Measurements from ENCODE around the gene LCN1. TPM values are rescaled to one million over a fixed set of nuclear protein-coding genes. Genes with fewer than 3 reads are reported as not detected.
A peak's percentile ranks its signal among the peaks of the same experiment; 100 is the strongest.
"Not testable (repeated sequence)": the region's sequence is repeated elsewhere in the genome, so short reads cannot be mapped to it uniquely, and the experiment has no call there.

Gene LCN1
- total RNA-seq, 1 experiment from 2014 or later = not detected

GRCh38 chr9:135544981-135545635, 23.9 kb downstream of the LCN1 start:
- no peak overlapping the region for H3K18ac ChIP-seq (ENCODE audit: insufficient read length, low read depth, low read length)
- no peak overlapping the region for H3K4me2 ChIP-seq (ENCODE audit: insufficient read depth, insufficient read length, low read length)
- no peaks in the 10 kb centered on the region for H3K23me2 ChIP-seq (ENCODE audit: insufficient read length, low read depth, low read length, poor library complexity, severe bottlenecking)
- no peak overlapping the region for H4K8ac ChIP-seq (replicated peaks; ENCODE audit: insufficient read length, low read depth, low read length)
- TF ChIP-seq, protein P1, sequence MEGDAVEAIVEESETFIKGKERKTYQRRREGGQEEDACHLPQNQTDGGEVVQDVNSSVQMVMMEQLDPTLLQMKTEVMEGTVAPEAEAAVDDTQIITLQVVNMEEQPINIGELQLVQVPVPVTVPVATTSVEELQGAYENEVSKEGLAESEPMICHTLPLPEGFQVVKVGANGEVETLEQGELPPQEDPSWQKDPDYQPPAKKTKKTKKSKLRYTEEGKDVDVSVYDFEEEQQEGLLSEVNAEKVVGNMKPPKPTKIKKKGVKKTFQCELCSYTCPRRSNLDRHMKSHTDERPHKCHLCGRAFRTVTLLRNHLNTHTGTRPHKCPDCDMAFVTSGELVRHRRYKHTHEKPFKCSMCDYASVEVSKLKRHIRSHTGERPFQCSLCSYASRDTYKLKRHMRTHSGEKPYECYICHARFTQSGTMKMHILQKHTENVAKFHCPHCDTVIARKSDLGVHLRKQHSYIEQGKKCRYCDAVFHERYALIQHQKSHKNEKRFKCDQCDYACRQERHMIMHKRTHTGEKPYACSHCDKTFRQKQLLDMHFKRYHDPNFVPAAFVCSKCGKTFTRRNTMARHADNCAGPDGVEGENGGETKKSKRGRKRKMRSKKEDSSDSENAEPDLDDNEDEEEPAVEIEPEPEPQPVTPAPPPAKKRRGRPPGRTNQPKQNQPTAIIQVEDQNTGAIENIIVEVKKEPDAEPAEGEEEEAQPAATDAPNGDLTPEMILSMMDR (conservative IDR thresholded peaks at IDR 0.05) = no peak
- peak overlapping the region in 1 of 3 experiments; percentile 33; a peak in 1 of 7 replicates for H3K27ac Mint-ChIP-seq
- H3K27me3 ChIP-seq (ENCODE audit: insufficient read depth, low read length) = no peaks in the 10 kb centered on the region
- no peaks in the 10 kb centered on the region for H3K79me1 ChIP-seq (ENCODE audit: insufficient read depth, low read depth, low read length, poor library complexity, severe bottlenecking)
- no peaks in the 10 kb centered on the region; a peak in 1 of 7 replicates for H3K36me3 Mint-ChIP-seq (ENCODE audit: insufficient read depth in 1 of 3, low read depth in 3 of 3)
- no peaks in the 10 kb centered on the region for H3K4me1 Mint-ChIP-seq
- H3K4ac ChIP-seq (ENCODE audit: low read depth, low read length) = no peak overlapping the region
- no peak overlapping the region for H2BK5ac ChIP-seq (ENCODE audit: insufficient read length, low read length)
- no peak overlapping the region for H3K56ac ChIP-seq (ENCODE audit: insufficient read length, low read depth, low read length)
- no CpG with 5 or more reads among the region's 18 CpGs for WGBS (ENCODE audit: extremely low coverage, insufficient read length, low lambda C conversion rate)
- H3K27me3 Mint-ChIP-seq (ENCODE audit: low read depth) = peaks cover 12% of the 10 kb centered on the region
- no peak overlapping the region for H3K9ac ChIP-seq (ENCODE audit: extremely low read depth, insufficient read length, low read length)
- H3K4me3 Mint-ChIP-seq = no peak overlapping the region
- H2BK15ac ChIP-seq (ENCODE audit: low read depth, low read length) = no peak overlapping the region
- H3K79me2 ChIP-seq (ENCODE audit: insufficient read depth, low read length) = no peaks in the 10 kb centered on the region
- no peak overlapping the region for H2AK5ac ChIP-seq (ENCODE audit: insufficient read length, low read length)
- no peak overlapping the region for H3T11ph ChIP-seq (ENCODE audit: low read length)
- H2AFZ ChIP-seq (ENCODE audit: low read length) = no peak overlapping the region
- no peak overlapping the region for H2BK120ac ChIP-seq (ENCODE audit: low read depth, low read length, poor library complexity, severe bottlenecking)
- no peak overlapping the region for H3K14ac ChIP-seq (ENCODE audit: insufficient read depth, low read length)
- H4K91ac ChIP-seq (ENCODE audit: insufficient read length, low read depth, low read length) = no peak overlapping the region
- no peak overlapping the region for H3K23ac ChIP-seq (ENCODE audit: insufficient read length, low read depth, low read length)
- H2BK20ac ChIP-seq (ENCODE audit: low read depth, low read length, poor library complexity, severe bottlenecking) = no peak overlapping the region
- H3K9me3 ChIP-seq (ENCODE audit: control insufficient read depth, low read depth, low read length) = no peaks in the 10 kb centered on the region
- no peaks in the 10 kb centered on the region for H4K20me1 ChIP-seq (ENCODE audit: control insufficient read depth, insufficient read depth, insufficient read length)
- no peak overlapping the region for H4K5ac ChIP-seq (ENCODE audit: insufficient read length, low read depth, low read length)
- DNase-seq = no peak
- H3K4me1 ChIP-seq (ENCODE audit: insufficient read depth, low read length) = no peaks in the 10 kb centered on the region
- no peak overlapping the region for H3K27ac ChIP-seq (ENCODE audit: insufficient read length, low read depth, low read length)
- no peak overlapping the region for H2BK12ac ChIP-seq (ENCODE audit: insufficient read length, low read depth, low read length)
- no peaks in the 10 kb centered on the region; a peak in 1 of 5 replicates for H3K9me3 Mint-ChIP-seq

- H3K14ac ChIP-seq (ENCODE audit: insufficient read depth, low read length); H3K36me3 Mint-ChIP-seq (ENCODE audit: insufficient read depth in 1 of 3, low read depth in 3 of 3); H3K23ac ChIP-seq (ENCODE audit: insufficient read length, low read depth, low read length); H3K9me3 Mint-ChIP-seq; H2BK20ac ChIP-seq (ENCODE audit: low read depth, low read length, poor library complexity, severe bottlenecking); H3K4me3 Mint-ChIP-seq; H4K20me1 ChIP-seq (ENCODE audit: control insufficient read depth, insufficient read depth, insufficient read length); H3K4me2 ChIP-seq (ENCODE audit: insufficient read depth, insufficient read length, low read length); H2BK120ac ChIP-seq (ENCODE audit: low read depth, low read length, poor library complexity, severe bottlenecking); H3K4ac ChIP-seq (ENCODE audit: low read depth, low read length); H3K79me1 ChIP-seq (ENCODE audit: insufficient read depth, low read depth, low read length, poor library complexity, severe bottlenecking); H3K4me1 ChIP-seq (ENCODE audit: insufficient read depth, low read length); H3K9ac ChIP-seq (ENCODE audit: extremely low read depth, insufficient read length, low read length); H4K8ac ChIP-seq (replicated peaks; ENCODE audit: insufficient read length, low read depth, low read length); H3K27ac ChIP-seq (ENCODE audit: insufficient read length, low read depth, low read length); H3T11ph ChIP-seq (ENCODE audit: low read length); H2BK15ac ChIP-seq (ENCODE audit: low read depth, low read length); H3K23me2 ChIP-seq (ENCODE audit: insufficient read length, low read depth, low read length, poor library complexity, severe bottlenecking); H2BK5ac ChIP-seq (ENCODE audit: insufficient read length, low read length); DNase-seq; H3K27me3 ChIP-seq (ENCODE audit: insufficient read depth, low read length); H3K9me3 ChIP-seq (ENCODE audit: control insufficient read depth, low read depth, low read length); H4K5ac ChIP-seq (ENCODE audit: insufficient read length, low read depth, low read length); H2BK12ac ChIP-seq (ENCODE audit: insufficient read length, low read depth, low read length); H3K79me2 ChIP-seq (ENCODE audit: insufficient read depth, low read length); H3K4me1 Mint-ChIP-seq; H4K91ac ChIP-seq (ENCODE audit: insufficient read length, low read depth, low read length); H2AFZ ChIP-seq (ENCODE audit: low read length); H3K18ac ChIP-seq (ENCODE audit: insufficient read length, low read depth, low read length); H3K56ac ChIP-seq (ENCODE audit: insufficient read length, low read depth, low read length); H2AK5ac ChIP-seq (ENCODE audit: insufficient read length, low read length): not testable (repeated sequence)
- WGBS (ENCODE audit: extremely low coverage, insufficient read length, low lambda C conversion rate) = no CpG with 5 or more reads among the region's 19 CpGs
- H3K27me3 Mint-ChIP-seq (ENCODE audit: low read depth) = peaks cover 11% of the 10 kb centered on the region
- peak within 1 kb of the TSS in 1 of 3 experiments; percentile 33; a peak in 1 of 7 replicates for H3K27ac Mint-ChIP-seq
Observed at GRCh38 chr9:135545646-135546176, 24.5 kb downstream of the LCN1 start, which contains the start of gene OBP2A. Gene OBP2A (plus strand): TSS chr9:135546126. CDS start chr9:135546181, 55 bp downstream.
